GM21717 (cell line): ENCODE results near the gene PLA2G2D.

Source experiments
- ATAC-seq: cut with Tn5 transposase; IDR thresholded peaks from one replicate; pipeline ENCODE4 v1.9.1; 2021; ENCODE audit warnings: mild to moderate bottlenecking, moderate library complexity; ENCODE audit not compliant: unreplicated experiment

The PLA2G2D gene

GRCh38 chr1:20069874-20070273, 49.5 kb downstream of the PLA2G2D start, which contains the start of gene PLA2G5:
Gene PLA2G5, plus strand, starts transcription at chr1:20070194. Its CDS starts 14,637 bp downstream, at chr1:20084831.
- ATAC-seq: no peak

GRCh38 chr1:20068722-20069121, 50.6 kb downstream of the PLA2G2D start:
- ATAC-seq: no peak

GRCh38 chr1:20063861-20064292, 55.5 kb downstream of the PLA2G2D start:
- no peak for ATAC-seq
